Osteocyte (in vitro differentiated cells): Measurements from ENCODE around the gene AKAP13. TPM values are rescaled to one million over a fixed set of nuclear protein-coding genes. Genes with fewer than 3 reads are reported as not detected.

ENCODE experiments used
- DNase-seq: peaks from one replicate; pipeline ENCODE4 v3.0.0; 2021; ENCODE audit warnings: mixed read lengths; ENCODE audit not compliant: unreplicated experiment; ENCODE audit errors: extremely low spot score
- H3K27ac Mint-ChIP-seq: one replicate; pipeline ENCODE4 v1.8.0; 2021; ENCODE audit warnings: mild to moderate bottlenecking, mixed read lengths; ENCODE audit not compliant: unreplicated experiment
- H3K27me3 Mint-ChIP-seq: one replicate; pipeline ENCODE4 v1.8.0; 2021; ENCODE audit warnings: mixed read lengths; ENCODE audit not compliant: unreplicated experiment
- H3K36me3 Mint-ChIP-seq: one replicate; pipeline ENCODE4 v1.8.0; 2021; ENCODE audit warnings: mixed read lengths; ENCODE audit not compliant: unreplicated experiment
- H3K4me1 Mint-ChIP-seq: one replicate; pipeline ENCODE4 v1.8.0; 2021; ENCODE audit warnings: mixed read lengths; ENCODE audit not compliant: unreplicated experiment
- H3K4me3 Mint-ChIP-seq: one replicate; pipeline ENCODE4 v1.8.0; 2021; ENCODE audit warnings: mild to moderate bottlenecking, moderate library complexity, mixed read lengths; ENCODE audit not compliant: unreplicated experiment
- H3K9me3 Mint-ChIP-seq: one replicate; pipeline ENCODE4 v1.8.0; 2021; ENCODE audit warnings: mixed read lengths; ENCODE audit not compliant: unreplicated experiment
- CTCF ChIP-seq: fragments of 200-600 bp; sonication (generic); IDR thresholded peaks from 2 replicates; pipeline ENCODE4 v1.5.0; 2021; ENCODE audit warnings: antibody characterized with exemption, mild to moderate bottlenecking, moderate library complexity
- total RNA-seq: library from RNA; stranded (reverse); gene quantifications from 2 replicates; pipeline ENCODE4 v1.2.1, GENCODE V29; 2021

AKAP13 gene
- total RNA-seq, 1 donor from 2014 or later = 146 TPM

GRCh38 chr15:85785887-85786780 lies 405.7 kb downstream of the AKAP13 start:
- Mint-ChIP-seq H3K4me1 (peaks cover 22% of the 10 kb centered on the region), H3K9me3 (no peaks in the 10 kb centered on the region), H3K27me3 (no peaks in the 10 kb centered on the region), H3K36me3 (no peaks in the 10 kb centered on the region), H3K4me3 (no peak overlapping the region), H3K27ac (peak overlapping the region; percentile 76)
- TF ChIP-seq CTCF = no peak
- DNase-seq = no peak

GRCh38 chr15:85786781-85787114 lies 406.3 kb downstream of the AKAP13 start:
- Mint-ChIP-seq H3K36me3 (no peaks in the 10 kb centered on the region), H3K27ac (no peak overlapping the region), H3K4me1 (peaks cover 22% of the 10 kb centered on the region), H3K27me3 (no peaks in the 10 kb centered on the region), H3K9me3 (no peaks in the 10 kb centered on the region), H3K4me3 (no peak overlapping the region)
- TF ChIP-seq CTCF = no peak
- no peak for DNase-seq

GRCh38 chr15:85788771-85789495 lies 408.5 kb downstream of the AKAP13 start:
- Mint-ChIP-seq H3K36me3 (no peaks in the 10 kb centered on the region), H3K9me3 (no peaks in the 10 kb centered on the region), H3K27ac (no peak overlapping the region), H3K4me3 (no peak overlapping the region), H3K4me1 (peaks cover 34% of the 10 kb centered on the region), H3K27me3 (no peaks in the 10 kb centered on the region)
- TF ChIP-seq CTCF = no peak
- no peak for DNase-seq

- Mint-ChIP-seq H3K27me3 (no peaks in the 10 kb centered on the region), H3K4me1 (peaks cover 35% of the 10 kb centered on the region), H3K36me3 (no peaks in the 10 kb centered on the region), H3K4me3 (no peak overlapping the region), H3K27ac (no peak overlapping the region), H3K9me3 (no peaks in the 10 kb centered on the region)
- DNase-seq = no peak
- TF ChIP-seq CTCF = no peak
Observed at GRCh38 chr15:85789496-85789875, 409.1 kb downstream of the AKAP13 start.

- Mint-ChIP-seq H3K36me3 (no peaks in the 10 kb centered on the region), H3K4me3 (no peak overlapping the region), H3K27ac (no peak overlapping the region), H3K27me3 (no peaks in the 10 kb centered on the region), H3K9me3 (no peaks in the 10 kb centered on the region), H3K4me1 (peaks cover 24% of the 10 kb centered on the region)
- no peak for DNase-seq
- no peak for TF ChIP-seq CTCF
Observed at GRCh38 chr15:85792102-85792731, 411.8 kb downstream of the AKAP13 start.
